T-helper 2 cell (primary cell): ENCODE results near the gene COPB1.
A peak's percentile ranks its signal among the peaks of the same experiment; 100 is the strongest.
"Not testable (repeated sequence)": the region's sequence is repeated elsewhere in the genome, so short reads cannot be mapped to it uniquely, and the experiment has no call there.

Source experiments
- DNase-seq, 5 experiments: peaks; one replicate each; pipeline versions ENCODE4 v3.0.0 to v3.0.0-alpha.2; 2012 to 2022
- total RNA-seq, 2 donors: gene quantifications; one replicate each; lab custom pipeline; 2026; lab: John Stamatoyannopoulos, UW

COPB1 gene, protein sequence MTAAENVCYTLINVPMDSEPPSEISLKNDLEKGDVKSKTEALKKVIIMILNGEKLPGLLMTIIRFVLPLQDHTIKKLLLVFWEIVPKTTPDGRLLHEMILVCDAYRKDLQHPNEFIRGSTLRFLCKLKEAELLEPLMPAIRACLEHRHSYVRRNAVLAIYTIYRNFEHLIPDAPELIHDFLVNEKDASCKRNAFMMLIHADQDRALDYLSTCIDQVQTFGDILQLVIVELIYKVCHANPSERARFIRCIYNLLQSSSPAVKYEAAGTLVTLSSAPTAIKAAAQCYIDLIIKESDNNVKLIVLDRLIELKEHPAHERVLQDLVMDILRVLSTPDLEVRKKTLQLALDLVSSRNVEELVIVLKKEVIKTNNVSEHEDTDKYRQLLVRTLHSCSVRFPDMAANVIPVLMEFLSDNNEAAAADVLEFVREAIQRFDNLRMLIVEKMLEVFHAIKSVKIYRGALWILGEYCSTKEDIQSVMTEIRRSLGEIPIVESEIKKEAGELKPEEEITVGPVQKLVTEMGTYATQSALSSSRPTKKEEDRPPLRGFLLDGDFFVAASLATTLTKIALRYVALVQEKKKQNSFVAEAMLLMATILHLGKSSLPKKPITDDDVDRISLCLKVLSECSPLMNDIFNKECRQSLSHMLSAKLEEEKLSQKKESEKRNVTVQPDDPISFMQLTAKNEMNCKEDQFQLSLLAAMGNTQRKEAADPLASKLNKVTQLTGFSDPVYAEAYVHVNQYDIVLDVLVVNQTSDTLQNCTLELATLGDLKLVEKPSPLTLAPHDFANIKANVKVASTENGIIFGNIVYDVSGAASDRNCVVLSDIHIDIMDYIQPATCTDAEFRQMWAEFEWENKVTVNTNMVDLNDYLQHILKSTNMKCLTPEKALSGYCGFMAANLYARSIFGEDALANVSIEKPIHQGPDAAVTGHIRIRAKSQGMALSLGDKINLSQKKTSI
- total RNA-seq: 108 to 114 reads per million in 2 donors

DNA sequence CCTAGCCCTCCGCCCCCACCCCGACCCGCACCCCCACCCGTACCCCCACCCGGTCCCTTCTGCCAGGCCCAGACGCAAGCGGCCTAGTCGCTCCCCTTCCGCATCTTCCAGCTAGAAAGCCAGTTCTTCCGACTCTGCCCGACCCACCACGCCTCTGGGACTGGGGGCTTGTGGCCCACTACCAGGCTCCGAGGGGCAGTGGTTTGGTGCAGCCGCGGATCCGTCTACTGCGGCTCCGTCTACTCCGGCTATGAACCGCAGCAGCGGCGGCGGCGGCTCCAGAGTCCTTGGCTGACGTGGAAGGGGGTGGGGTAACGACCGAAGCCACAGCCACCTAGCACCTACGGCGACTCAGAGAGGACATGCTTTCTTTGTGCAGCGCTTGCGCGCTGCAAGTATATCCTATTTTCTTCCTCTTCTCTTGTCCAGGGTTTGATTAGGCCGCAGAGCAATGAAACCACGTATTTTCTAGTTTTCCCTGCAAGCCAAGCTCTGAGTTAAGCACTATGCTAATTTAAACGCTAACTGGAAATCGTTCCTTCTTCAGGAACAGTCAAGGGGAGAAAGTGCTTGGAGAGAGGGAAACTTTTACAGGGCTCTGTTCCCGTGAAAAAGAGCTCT lies at the start of gene COPB1:
Gene COPB1, minus strand, starts transcription at position 252 of the 621 bp plus-strand sequence. CDS start 883 bp downstream, outside the sequence.
- peak; percentile 81 to 98 (median 89) for DNase-seq

DNA sequence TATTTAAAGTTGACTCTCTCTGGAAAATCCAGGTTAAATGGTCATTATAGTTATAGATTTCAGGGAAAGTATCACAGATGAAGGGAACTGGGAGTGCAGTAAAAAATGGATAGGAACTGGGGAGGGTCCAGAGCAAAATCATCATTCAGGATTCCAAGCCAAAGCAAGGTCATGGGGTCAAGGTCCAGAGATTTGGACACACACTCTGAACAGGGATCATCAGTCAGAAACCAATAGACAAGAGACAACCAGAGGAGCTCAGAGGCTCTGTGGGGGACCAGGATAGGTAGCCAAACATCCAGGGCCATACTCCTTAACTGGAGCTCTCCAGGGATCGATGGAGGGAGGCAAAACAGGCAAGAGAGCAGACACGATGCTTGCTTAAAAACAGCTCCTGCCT lies 47.8 kb upstream of the COPB1 start:
- DNase-seq: no peak

DNA sequence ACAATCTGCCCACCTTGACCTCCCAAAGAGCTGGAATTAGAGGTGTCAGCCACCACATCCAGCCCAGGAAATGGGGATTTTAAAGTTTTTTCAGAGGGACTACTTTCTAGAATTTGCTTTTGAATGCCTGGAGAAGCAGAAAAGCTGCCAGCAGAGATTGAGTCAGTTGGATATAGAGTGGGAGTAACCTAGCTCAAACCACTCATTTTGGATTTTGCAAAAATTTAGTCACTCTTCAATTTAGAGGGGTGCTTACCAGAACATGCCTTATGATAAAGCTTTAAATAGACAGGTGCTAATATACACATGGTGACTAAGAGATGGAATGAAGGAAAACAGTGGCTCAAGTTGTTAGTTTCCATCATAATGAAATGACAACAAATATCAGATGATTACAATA lies 47.1 kb upstream of the COPB1 start:
- DNase-seq: no peak

DNA sequence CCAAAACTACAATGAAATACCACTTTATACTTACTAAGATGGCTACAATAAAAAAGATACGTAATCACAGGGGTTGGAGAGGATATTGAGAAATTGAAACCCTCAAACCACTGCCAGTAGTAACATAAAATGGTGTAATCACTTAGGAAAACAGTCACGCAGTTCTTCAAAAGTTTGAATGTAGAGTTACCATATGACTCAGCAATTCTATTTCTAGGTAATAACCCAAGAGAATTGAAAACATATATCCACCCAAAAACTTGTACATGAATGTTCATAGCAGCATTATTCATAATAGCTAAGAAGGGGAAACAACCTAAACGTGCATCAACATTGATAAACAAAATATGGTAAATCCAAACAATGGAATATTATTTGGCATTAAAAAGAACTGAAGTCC lies 45.0 kb upstream of the COPB1 start:
- DNase-seq: peak in 1 of 5 experiments; percentile 92

DNA sequence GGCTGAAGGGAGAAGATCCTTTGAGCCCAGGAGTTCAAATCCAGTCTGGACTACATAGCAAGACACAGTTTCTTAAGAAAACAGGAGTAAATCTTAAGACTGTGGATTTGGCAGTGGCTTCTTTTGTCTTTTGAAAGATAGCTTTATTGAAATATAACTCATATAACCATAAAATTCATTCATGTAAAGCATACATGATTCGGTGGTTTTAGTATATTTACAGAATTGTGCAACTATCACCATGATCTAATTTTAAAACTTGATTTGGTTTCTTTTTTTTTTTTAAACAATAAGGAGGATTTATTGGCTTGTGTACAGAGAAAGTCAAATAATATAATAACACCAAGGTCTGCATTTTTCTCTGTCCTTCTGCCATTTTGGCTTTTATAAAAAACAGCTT lies 43.6 kb upstream of the COPB1 start:
- no peak for DNase-seq

DNA sequence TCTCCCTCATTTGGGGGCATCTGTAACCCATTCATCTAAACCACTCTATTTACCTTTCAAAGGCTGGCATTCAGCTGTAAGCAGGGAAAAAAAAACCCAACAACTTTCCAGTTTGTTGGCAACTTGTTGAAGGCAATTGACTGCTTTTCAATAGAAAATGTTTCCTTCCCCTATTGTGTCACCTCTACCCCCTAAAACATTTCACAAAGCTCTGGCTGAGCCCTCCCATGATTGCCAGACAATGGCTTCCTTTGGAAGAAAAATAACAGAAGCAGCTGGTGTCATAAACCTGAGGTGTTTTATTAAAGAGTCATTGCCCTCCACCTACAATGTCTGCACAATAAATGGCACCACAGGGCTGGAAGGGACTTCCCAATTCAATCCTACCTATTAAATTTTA lies 42.7 kb upstream of the COPB1 start:
- DNase-seq: no peak

DNA sequence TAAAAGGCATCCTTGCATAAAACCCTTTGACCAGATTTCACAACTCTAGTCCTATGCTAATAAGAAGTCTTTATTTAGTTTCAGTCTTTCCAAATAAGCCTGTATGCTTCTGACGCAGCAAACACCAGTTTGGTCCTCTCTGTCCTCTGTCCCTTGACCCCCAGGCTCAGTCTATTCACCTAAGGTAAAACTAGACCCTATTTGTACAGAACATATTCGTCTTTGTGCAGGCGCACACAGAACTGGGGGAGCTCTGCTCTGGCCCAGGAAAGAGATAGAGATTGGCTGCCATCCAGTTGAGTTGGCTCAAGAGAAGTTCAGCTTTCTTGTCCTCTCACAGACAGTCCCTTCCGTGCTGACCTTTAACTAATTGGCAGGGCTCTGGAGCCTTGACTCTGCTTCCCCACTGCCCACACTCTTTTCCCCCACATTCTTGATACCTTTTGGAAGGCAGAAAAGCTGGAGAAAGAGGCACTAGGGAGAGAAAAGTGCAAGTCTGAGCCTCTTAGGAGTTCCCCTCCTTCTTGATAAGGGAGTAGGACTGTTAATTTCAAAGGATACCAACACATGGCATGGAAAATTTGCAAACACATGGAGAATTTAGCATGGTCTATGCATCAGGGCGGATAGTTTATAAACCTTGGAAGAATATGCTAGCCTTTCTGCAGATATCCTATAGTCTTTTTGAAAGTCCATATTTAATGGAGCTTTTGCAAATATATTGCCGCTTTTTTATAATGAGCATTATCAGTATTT lies 41.8 kb upstream of the COPB1 start:
- DNase-seq: no peak

DNA sequence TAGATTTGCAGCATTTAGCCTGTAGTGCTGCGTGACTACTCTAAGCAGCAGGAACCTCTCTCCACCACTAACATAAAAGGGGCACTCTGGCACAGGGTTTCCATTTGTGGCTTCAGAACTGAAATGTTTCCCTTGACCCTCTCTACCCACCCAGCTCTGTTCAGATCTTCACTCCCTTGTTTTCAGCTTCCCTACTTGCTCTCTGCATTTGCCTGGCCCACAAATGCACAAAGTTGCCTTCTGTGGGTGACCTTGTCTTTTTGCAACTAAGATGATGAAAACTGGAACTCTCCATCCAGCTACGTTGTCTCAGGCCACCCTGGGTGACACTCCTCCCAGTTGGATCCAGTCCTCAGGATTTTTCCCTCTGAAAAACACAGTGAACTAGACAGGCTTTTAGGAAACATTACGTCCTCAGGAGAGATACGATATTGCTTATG lies 40.4 kb upstream of the COPB1 start:
- no peak for DNase-seq

DNA sequence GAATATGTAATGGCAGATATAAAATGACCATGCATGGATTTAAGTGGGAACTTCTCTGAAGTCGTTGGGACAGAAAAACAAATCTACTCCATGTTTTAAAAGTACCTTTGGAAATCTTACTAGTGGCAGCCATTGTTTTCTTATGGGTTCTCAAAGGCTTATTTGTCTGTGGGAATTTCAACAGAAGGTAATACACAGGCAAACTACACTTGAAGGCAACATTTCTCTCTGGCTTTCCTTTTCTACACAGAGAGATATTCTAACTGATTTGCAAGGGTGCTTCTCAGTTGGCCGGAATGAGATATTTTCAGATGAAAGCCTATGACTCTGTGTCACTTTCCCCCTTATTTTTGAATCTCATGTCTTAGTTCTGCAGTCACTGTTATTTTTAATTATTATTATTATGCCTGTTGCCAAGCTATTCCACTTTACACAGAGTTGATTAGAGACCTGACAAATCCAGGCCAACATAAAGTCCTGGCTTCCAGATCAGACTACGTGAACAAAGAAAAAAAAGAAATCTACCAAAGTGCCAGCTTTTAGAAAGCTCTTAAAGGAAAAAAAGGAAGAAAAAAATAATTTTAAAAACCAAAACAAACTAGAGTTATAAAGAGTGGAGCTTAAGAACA lies 39.4 kb upstream of the COPB1 start:
- no peak for DNase-seq

DNA sequence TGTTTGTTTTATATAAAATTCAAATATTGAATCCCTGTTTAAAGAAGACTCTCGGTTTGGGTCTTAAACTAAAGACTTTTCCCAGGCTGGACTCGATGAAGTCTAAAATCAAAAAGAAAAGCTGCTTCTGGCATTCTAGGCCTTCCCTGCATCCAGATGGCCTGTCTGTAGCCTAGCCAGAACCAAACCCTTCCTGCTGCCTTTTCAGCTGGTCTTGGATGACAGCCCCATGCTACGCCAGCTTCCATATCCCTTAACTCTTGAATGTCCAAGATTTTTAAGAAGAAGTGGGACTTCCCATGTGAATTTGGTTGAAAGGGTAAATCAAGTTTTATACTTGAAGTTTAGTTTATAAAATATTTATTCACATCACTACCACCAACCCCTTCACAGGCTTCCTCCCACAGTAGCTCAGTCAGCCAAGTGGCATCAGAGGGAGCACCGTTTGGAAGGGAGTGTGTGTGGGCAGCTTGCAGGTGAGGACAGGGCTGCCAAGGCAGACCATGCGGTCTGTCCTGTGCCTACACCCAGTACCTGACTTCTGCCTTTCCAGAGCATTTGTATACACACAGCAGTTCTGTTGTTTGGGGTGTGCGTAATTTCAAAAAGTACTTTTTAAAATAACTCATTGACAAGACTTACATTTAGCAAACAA lies 38.8 kb upstream of the COPB1 start:
- no peak for DNase-seq

DNA sequence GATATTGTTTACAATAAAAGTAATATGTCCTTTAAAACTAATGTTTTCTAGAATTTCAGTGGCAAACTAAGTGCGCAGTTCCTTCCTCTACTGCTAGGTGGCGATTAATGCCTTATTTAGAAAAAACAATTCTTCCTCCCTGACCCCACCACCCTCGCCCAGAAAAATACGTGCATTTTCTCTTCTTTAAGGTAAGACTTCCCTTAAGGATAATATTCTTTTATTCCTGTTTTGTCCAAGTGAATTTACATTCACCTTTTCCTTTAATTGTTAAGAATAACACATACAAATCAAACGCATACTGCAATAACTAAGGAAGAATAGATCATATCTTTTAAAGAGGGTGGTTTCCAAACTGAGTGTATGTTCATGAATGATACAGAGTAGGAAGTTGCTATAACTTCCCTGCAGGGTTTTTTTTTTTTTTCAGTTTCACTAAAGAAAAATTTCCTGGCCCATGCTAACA lies 37.6 kb upstream of the COPB1 start:
- DNase-seq: peak in 3 of 5 experiments; percentile 6 to 65 (median 45)

DNA sequence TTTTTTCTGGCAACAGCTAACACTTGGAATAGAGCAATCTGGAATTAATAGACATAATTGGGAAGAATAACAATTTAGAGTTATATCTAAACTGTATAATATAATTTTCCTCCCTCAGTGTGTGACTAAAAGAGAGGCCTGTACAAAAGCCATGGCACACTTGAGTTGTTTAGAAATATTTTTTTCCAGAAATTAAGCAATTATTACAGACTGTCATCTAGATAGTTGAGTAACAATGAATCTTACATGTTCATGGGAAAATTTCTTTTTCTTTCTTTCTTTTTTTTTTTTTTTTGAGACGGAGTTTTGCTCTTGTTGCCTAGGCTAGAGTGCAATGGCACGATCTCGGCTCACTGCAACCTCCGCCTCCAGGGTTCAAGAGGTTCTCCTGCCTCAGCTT lies 35.6 kb upstream of the COPB1 start:
- DNase-seq: not testable (repeated sequence)

DNA sequence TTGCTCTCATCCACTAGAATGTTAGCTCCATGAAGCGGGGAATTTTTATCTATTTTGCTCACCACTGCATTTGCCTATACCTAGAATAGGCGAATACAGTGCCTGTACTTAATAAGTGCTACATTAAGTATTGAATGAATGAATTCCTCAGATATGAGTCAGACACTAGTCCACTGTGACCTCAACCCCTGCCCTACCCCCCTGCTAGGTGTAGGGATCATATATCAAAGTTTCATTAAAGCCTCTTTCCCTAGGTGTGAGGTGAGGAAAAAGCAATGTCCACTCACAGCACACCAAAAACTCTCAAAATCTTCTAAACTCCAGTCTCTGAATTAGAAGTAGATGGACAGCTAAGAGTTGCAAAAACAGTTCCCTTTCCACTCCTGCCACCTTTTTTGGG lies 30.3 kb upstream of the COPB1 start:
- DNase-seq: no peak

DNA sequence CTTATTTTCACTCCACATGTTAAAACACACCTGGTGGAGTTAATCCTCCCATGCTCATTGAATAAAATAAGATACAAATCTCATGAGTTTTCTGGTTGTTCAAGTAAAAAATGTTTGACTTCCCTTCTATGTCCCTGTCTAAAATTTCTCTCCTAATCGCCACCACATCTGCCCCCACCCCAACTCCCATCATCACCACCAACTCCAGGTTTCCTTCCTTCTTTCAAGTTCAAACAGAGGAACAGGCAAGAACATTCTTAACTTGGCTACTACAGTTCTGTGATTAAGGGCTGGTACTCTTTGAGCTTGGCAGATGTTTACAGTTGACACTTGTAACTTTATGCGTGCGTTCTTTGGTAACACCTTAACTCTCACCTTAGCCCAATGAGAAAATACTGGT lies 29.7 kb upstream of the COPB1 start:
- DNase-seq: no peak

DNA sequence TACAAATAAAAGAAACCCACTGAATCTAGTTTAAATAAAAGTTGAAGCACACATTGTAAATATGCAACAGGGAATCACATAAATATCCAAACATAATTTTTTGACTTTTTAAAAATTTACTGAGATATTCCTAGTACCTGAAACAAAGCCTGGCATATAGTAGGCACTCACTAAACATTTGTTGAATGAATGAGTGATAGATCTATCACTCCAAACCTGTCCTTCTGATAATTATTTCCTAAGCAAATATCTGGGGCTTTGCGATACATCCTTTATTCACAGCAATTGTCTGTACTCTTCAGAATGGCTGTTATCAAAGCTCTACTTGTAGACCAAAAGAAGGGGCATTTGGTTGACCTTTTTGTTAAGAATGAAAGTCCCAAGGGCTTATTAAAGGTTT lies 23.2 kb upstream of the COPB1 start:
- no peak for DNase-seq

DNA sequence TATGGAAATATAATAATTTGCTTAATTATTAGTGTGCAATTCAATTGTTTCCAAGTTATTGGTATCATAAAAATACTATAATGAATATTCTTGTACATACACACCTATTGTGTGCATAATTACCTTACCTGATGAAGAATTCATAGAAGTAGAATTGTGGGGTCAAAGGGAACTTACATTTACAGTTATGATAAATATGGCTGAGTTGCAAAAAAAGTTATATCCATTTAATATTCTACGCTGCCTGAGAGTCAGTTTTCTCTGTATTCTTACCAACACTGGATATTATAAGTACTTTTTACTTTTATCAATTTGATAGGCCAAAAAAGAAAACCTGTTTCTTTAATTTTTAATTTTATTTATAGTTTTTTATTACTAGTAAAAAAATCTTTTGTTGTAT lies 22.6 kb upstream of the COPB1 start:
- no peak for DNase-seq

DNA sequence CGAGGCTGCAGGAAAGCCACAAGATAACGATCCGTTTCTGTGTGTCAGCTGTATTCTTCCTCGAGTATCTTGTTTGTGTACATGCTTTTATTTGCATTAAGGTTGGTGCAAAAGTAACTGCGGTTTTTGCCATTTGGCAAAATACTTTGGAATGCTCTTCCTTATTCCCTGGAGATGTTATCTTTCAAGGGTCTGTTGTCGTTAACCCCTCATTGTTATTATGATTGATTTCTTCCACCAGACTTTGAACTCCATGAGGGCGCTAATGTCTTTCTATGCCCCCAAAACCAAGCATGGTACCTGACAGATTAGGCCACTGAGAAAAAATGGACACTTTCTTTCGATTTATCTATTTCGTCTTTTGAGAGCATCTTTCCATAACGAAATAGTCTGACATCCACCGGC lies 21.1 kb upstream of the COPB1 start:
- no peak for DNase-seq

DNA sequence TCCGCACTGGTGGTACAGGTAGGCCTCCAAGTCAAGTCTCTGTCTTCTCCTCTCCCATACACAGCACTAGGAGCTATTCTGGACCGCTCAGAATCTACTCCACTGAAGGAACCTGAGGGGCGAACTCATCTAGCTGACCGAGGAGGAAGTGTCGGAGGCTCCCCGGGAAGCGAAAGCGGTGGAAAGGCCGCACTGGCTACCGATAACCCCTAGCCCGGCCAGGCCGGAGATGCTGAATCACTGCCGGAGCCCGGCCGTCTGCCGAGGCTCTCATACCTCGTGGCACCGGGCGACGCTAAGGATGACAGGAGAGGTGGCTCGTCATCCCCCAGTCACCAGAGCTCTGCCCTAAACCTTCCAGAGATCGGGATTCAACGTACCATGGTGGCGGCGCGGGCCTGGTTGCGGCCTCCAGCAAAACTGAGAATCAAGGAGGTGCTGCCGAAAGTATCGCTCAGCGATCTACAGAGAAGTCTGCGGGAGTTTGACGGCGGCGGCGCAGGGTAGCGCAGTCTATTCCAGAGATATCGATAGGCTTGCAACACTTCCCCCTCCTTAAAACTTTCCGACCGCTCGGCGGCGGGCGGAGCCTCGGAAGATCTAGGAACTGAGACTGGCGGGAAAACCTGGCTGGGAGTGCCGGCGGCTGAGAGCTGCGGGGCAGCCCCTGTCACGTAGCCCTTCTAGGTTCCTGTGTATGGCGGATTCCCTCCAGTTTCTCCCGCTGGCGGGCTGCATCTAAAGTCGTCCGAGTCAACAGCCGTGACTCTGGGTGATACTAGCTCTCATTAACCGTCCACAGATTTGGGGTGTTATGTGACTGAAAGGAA lies 20.5 kb upstream of the COPB1 start, which contains the start of gene PSMA1:
Gene PSMA1, minus strand, starts transcription at position 470 of the 830 bp plus-strand sequence. Its CDS starts 87 bp downstream, at position 383.
- DNase-seq: peak; percentile 81 to 97 (median 89)

DNA sequence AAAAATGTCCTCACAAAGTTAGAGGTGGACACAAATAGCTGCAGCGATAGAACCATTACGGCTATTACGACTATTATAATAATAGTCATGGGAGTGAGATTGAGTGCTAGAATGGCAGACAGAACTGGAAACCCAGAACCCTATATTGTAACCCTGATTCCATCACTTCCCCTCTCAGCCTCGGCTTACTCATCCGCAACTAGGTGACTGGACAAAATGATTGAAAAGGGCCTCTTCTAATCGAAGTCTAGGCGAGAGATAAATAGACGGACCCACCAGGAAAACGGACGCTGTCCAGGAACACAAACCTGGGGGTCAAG lies 19.9 kb upstream of the COPB1 start:
- peak in 2 of 5 experiments; percentile 23 to 49 for DNase-seq

DNA sequence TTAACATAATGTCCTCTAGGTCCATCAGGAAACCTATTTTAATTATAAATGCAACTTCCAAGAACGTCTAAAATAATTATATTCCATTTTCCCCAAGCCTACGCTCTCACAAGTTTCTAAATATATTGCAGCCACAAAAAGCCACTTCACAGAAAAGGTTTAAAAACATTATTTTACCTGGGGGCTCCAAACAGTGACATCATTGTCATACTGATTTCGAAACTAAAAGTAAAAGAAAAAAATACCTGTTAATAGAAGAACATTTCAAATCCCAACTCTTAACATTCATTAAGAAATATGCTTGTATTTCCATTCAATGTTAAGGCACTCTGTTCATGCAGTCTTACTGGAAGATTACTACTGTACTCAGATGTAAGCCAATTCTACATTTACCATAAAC lies 19.2 kb upstream of the COPB1 start:
- DNase-seq: no peak
